ENCODE measurements around the gene RAI14. TPM values are rescaled to one million over a fixed set of nuclear protein-coding genes. Genes with fewer than 3 reads are reported as not detected.
A peak's percentile ranks its signal among the peaks of the same experiment; 100 is the strongest.
"Not testable (repeated sequence)": the region's sequence is repeated elsewhere in the genome, so short reads cannot be mapped to it uniquely, and the experiment has no call there.

RAI14 gene
- total RNA-seq, 6 experiments from 2014 or later, result 256 to 360 (median 323) TPM

GRCh38 chr5:34700078-34700452 lies 43.9 kb downstream of the RAI14 start:
- Mint-ChIP-seq H3K36me3 (ENCODE audit: low read depth) (peaks cover 43% of the 10 kb centered on the region), H3K4me3 (no peak overlapping the region), H3K9me3 (no peaks in the 10 kb centered on the region), H3K4me1 (ENCODE audit: low read depth) (peaks cover 74% of the 10 kb centered on the region), H3K27ac (0 out of 2 replicates have a peak overlapping the region, but pooled peaks have one; percentile 29), H3K27me3 (ENCODE audit: insufficient read depth) (no peaks in the 10 kb centered on the region; the same call in 1 of the 2 replicates)
- no peak for DNase-seq
- no peak for TF ChIP-seq CTCF (IDR thresholded peaks at IDR 0.05)

- peaks cover 51% of the 10 kb centered on the region for H3K36me3 Mint-ChIP-seq (ENCODE audit: low read depth)
- DNase-seq; H3K9me3 Mint-ChIP-seq; H3K27me3 Mint-ChIP-seq (ENCODE audit: insufficient read depth): not testable (repeated sequence)
- peaks cover 77% of the 10 kb centered on the region for H3K4me1 Mint-ChIP-seq (ENCODE audit: low read depth)
- H3K4me3 Mint-ChIP-seq, result peak overlapping the region; percentile 3
- peak overlapping the region; percentile 57 for H3K27ac Mint-ChIP-seq
Observed at GRCh38 chr5:34701442-34701841, 45.3 kb downstream of the RAI14 start.

- no peak overlapping the region for H3K4me3 Mint-ChIP-seq
- peaks cover 89% of the 10 kb centered on the region for H3K4me1 Mint-ChIP-seq (ENCODE audit: low read depth)
- no peaks in the 10 kb centered on the region for H3K9me3 Mint-ChIP-seq
- H3K36me3 Mint-ChIP-seq (ENCODE audit: low read depth), result peaks cover 56% of the 10 kb centered on the region
- no peak for TF ChIP-seq CTCF (IDR thresholded peaks at IDR 0.05)
- H3K27me3 Mint-ChIP-seq (ENCODE audit: insufficient read depth), result no peaks in the 10 kb centered on the region; the same call in 1 of the 2 replicates
- no peak for DNase-seq
- H3K27ac Mint-ChIP-seq, result peak overlapping the region; percentile 52
Observed at GRCh38 chr5:34703767-34704713, 47.9 kb downstream of the RAI14 start.

- H3K9me3 Mint-ChIP-seq, result no peaks in the 10 kb centered on the region
- no peak for TF ChIP-seq CTCF (IDR thresholded peaks at IDR 0.05)
- peaks cover 39% of the 10 kb centered on the region for H3K36me3 Mint-ChIP-seq (ENCODE audit: low read depth)
- peak overlapping the region; percentile 40 for H3K4me3 Mint-ChIP-seq
- H3K27ac Mint-ChIP-seq, result peak overlapping the region; percentile 83
- H3K4me1 Mint-ChIP-seq (ENCODE audit: low read depth), result peaks cover 87% of the 10 kb centered on the region
- no peak for DNase-seq
- H3K27me3 Mint-ChIP-seq (ENCODE audit: insufficient read depth), result no peaks in the 10 kb centered on the region; the same call in 1 of the 2 replicates
Observed at GRCh38 chr5:34706084-34706483, 50.0 kb downstream of the RAI14 start.

- H3K4me3 Mint-ChIP-seq, result no peak overlapping the region
Observed at GRCh38 chr5:34707451-34708107, 51.5 kb downstream of the RAI14 start.

More at GRCh38 chr5:34707451-34708107, 51.5 kb downstream of the RAI14 start:
- H3K9me3 Mint-ChIP-seq, result no peaks in the 10 kb centered on the region
- peaks cover 41% of the 10 kb centered on the region for H3K36me3 Mint-ChIP-seq (ENCODE audit: low read depth)
- peaks cover 88% of the 10 kb centered on the region for H3K4me1 Mint-ChIP-seq (ENCODE audit: low read depth)
- no peak for TF ChIP-seq CTCF (IDR thresholded peaks at IDR 0.05)
- no peaks in the 10 kb centered on the region; the same call in 1 of the 2 replicates for H3K27me3 Mint-ChIP-seq (ENCODE audit: insufficient read depth)
- no peak for DNase-seq
- H3K27ac Mint-ChIP-seq, result peak overlapping the region; percentile 83

Measured in HFFc6 (cell line).